ENCODE data around the gene NYAP2.

NYAP2 gene

GRCh38 chr2:225612636-225613035 is 213.1 kb downstream of the NYAP2 start:
- in situ Hi-C loops (cut with HindIII; ENCODE audit: low sequenced_read_pairs): no loop called here
- H3K4me3 ChIP-seq (ENCODE audit: low read depth, low read length): no peak overlapping the region
- no peak for DNase-seq (ENCODE audit: low read depth, low spot score)
- TF ChIP-seq, protein P1, sequence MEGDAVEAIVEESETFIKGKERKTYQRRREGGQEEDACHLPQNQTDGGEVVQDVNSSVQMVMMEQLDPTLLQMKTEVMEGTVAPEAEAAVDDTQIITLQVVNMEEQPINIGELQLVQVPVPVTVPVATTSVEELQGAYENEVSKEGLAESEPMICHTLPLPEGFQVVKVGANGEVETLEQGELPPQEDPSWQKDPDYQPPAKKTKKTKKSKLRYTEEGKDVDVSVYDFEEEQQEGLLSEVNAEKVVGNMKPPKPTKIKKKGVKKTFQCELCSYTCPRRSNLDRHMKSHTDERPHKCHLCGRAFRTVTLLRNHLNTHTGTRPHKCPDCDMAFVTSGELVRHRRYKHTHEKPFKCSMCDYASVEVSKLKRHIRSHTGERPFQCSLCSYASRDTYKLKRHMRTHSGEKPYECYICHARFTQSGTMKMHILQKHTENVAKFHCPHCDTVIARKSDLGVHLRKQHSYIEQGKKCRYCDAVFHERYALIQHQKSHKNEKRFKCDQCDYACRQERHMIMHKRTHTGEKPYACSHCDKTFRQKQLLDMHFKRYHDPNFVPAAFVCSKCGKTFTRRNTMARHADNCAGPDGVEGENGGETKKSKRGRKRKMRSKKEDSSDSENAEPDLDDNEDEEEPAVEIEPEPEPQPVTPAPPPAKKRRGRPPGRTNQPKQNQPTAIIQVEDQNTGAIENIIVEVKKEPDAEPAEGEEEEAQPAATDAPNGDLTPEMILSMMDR (IDR thresholded peaks at IDR 0.05; ENCODE audit: low read depth, low read length): no peak

- DNase-seq (ENCODE audit: low read depth, low spot score): no peak
- TF ChIP-seq, protein P1 (IDR thresholded peaks at IDR 0.05; ENCODE audit: low read depth, low read length): no peak
- in situ Hi-C loops (cut with HindIII; ENCODE audit: low sequenced_read_pairs): no loop called here
- H3K4me3 ChIP-seq (ENCODE audit: low read depth, low read length): no peak overlapping the region
These were observed 215.4 kb downstream of the NYAP2 start for GRCh38 chr2:225614915-225615314.

DNA sequence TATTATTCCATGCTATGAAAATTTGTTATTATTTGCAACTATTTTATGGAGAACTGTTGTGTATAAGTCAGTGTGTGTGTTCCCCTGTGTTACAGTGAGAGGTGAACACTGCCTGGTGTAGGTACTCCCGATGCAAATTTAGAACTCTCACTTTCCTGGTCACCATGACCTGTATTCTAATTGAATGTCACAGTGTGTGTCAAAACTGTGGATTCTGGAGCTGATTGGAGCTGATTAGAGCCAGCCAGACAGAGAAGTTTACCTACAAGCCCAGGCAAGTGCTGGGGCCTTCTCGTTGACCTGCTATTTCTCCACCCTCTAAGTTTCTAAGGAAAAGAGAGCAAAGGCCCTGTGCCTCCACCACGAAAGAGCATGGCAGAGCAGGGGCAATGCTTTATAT is 216.0 kb downstream of the NYAP2 start:
- no peak overlapping the region for H3K4me3 ChIP-seq (ENCODE audit: low read depth, low read length)
- TF ChIP-seq, protein P1 (IDR thresholded peaks at IDR 0.05; ENCODE audit: low read depth, low read length): no peak
- DNase-seq (ENCODE audit: low read depth, low spot score): no peak
- in situ Hi-C loops (cut with HindIII; ENCODE audit: low sequenced_read_pairs): no loop called here

GRCh38 chr2:225616372-225616771 is 216.9 kb downstream of the NYAP2 start:
- no peak overlapping the region for H3K4me3 ChIP-seq (ENCODE audit: low read depth, low read length)
- in situ Hi-C loops (cut with HindIII; ENCODE audit: low sequenced_read_pairs): no loop called here
- TF ChIP-seq, protein P1 (IDR thresholded peaks at IDR 0.05; ENCODE audit: low read depth, low read length): no peak
- DNase-seq (ENCODE audit: low read depth, low spot score): no peak

DNA sequence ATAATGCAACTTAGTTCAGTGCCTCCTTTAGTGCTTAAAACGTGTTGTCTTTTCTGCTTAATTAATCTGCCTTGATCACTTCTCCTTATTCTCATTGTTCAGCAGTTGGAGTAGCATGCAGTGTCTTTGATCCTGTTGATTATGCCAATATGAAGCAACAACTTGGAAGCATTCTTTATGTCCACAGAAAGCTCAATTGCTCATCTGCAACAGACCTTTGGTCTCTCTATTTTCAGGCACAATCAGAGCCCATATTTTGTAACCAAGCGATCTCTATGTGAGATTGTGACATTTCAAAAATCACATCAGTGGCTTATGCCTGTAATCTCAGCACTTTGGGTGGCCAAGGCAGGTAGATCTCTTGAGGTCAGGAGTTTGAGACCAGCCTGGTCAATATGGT is 217.3 kb downstream of the NYAP2 start:
- no peak for DNase-seq (ENCODE audit: low read depth, low spot score)
- no peak overlapping the region for H3K4me3 ChIP-seq (ENCODE audit: low read depth, low read length)
- in situ Hi-C loops (cut with HindIII; ENCODE audit: low sequenced_read_pairs): no loop called here
- TF ChIP-seq, protein P1 (IDR thresholded peaks at IDR 0.05; ENCODE audit: low read depth, low read length): no peak

DNA sequence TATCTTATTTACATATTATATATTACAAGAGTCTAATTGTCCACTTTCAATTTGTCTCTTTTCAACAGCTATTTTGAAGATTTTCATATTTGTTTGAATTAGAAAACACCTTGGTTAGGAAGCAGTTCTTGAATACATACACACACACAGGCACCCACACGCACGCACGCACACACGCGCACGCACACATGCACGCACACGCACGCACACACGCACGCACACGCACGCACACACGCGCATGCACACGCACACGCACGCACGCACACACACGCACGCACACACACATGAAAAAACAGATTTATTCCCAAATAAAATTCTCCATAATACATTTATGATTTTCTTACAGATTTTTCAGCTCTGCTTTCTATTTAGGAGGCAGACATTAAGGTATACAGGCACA is 220.7 kb downstream of the NYAP2 start:
- TF ChIP-seq, protein P1 (IDR thresholded peaks at IDR 0.05; ENCODE audit: low read depth, low read length): no peak
- in situ Hi-C loops (cut with HindIII; ENCODE audit: low sequenced_read_pairs): no loop called here

More for the DNA sequence above, 220.7 kb downstream of the NYAP2 start:
- no peak overlapping the region for H3K4me3 ChIP-seq (ENCODE audit: low read depth, low read length)
- DNase-seq (ENCODE audit: low read depth, low spot score): no peak

All from astrocyte of the spinal cord (primary cell).